ENCODE data around the gene CD300LG. TPM values are rescaled to one million over a fixed set of nuclear protein-coding genes. Genes with fewer than 3 reads are reported as not detected.
A peak's percentile ranks its signal among the peaks of the same experiment; 100 is the strongest.

Gene CD300LG
- total and polyA plus RNA-seq, 2 experiments from 2014 or later: not detected

GRCh38 chr17:43877451-43878155 is 30.6 kb downstream of the CD300LG start:
- H2AFZ ChIP-seq: no peak overlapping the region
- no peaks in the 10 kb centered on the region for H4K20me1 ChIP-seq (replicated peaks; ENCODE audit: insufficient read depth)
- Mint-ChIP-seq H3K27ac (no peak overlapping the region), H3K4me3 (no peak overlapping the region), H3K27me3 (ENCODE audit: insufficient read depth, low read depth, poor library complexity) (peaks cover 6% of the 10 kb centered on the region), H3K9me3 (no peaks in the 10 kb centered on the region), H3K4me1 (peaks cover 15% of the 10 kb centered on the region), H3K36me3 (ENCODE audit: low read depth) (peaks cover 8% of the 10 kb centered on the region; the same call in 1 of the 3 replicates)
- no peak overlapping the region for H3K4me3 ChIP-seq
- H3K9me2 ChIP-seq (ENCODE audit: insufficient read depth): no peaks in the 10 kb centered on the region
- no peaks in the 10 kb centered on the region for H3K79me2 ChIP-seq (replicated peaks; ENCODE audit: insufficient read depth)
- H3K27ac ChIP-seq (ENCODE audit: low read depth): no peak overlapping the region
- ATAC-seq: no peak
- H3K36me3 ChIP-seq (ENCODE audit: insufficient read depth): no peaks in the 10 kb centered on the region
- H3F3A ChIP-seq (replicated peaks; ENCODE audit: low read depth): no peaks in the 10 kb centered on the region
- no peak overlapping the region for H3K4me2 ChIP-seq
- H3K4me1 ChIP-seq (ENCODE audit: insufficient read depth): peaks cover 8% of the 10 kb centered on the region; the same call in 1 of the 2 replicates
- TF ChIP-seq ZNF331 (CRISPR knock-in tag; IDR thresholded peaks at IDR 0.05; ENCODE audit: low read depth) (no peak), ETS1 (IDR thresholded peaks at IDR 0.05) (no peak), POLR2AphosphoS5 (IDR thresholded peaks at IDR 0.05; ENCODE audit: low read depth) (no peak), CREB1 (CRISPR knock-in tag; IDR thresholded peaks at IDR 0.05; ENCODE audit: low read depth) (no peak), EZH2 (IDR thresholded peaks at IDR 0.05; ENCODE audit: low read depth, unreplicated experiment) (no peak), EZH2phosphoT487 (IDR thresholded peaks at IDR 0.05; ENCODE audit: unreplicated experiment) (no peak)
- DNase-seq (ENCODE audit: low spot score): no peak
- H3K27me3 ChIP-seq (ENCODE audit: insufficient read depth): no peaks in the 10 kb centered on the region

GRCh38 chr17:43878260-43879175 is 31.5 kb downstream of the CD300LG start:
- Histone ChIP-seq H3K79me2 (replicated peaks; ENCODE audit: insufficient read depth) (no peaks in the 10 kb centered on the region), H3K27me3 (ENCODE audit: insufficient read depth) (no peaks in the 10 kb centered on the region), H3K36me3 (ENCODE audit: insufficient read depth) (no peaks in the 10 kb centered on the region), H3F3A (replicated peaks; ENCODE audit: low read depth) (no peaks in the 10 kb centered on the region), H3K27ac (ENCODE audit: low read depth) (no peak overlapping the region), H3K9me2 (ENCODE audit: insufficient read depth) (no peaks in the 10 kb centered on the region), H4K20me1 (replicated peaks; ENCODE audit: insufficient read depth) (no peaks in the 10 kb centered on the region), H3K4me1 (ENCODE audit: insufficient read depth) (peaks cover 8% of the 10 kb centered on the region; the same call in 1 of the 2 replicates), H3K4me3 (peak overlapping the region; percentile 15; the same call in 1 of the 2 replicates), H3K4me2 (0 out of 2 replicates have a peak overlapping the region, but pooled peaks have one; percentile 38), H2AFZ (peak overlapping the region; percentile 52; the same call in 1 of the 2 replicates)
- Mint-ChIP-seq H3K4me3 (no peak overlapping the region), H3K9me3 (no peaks in the 10 kb centered on the region), H3K36me3 (ENCODE audit: low read depth) (peaks cover 8% of the 10 kb centered on the region; the same call in 1 of the 3 replicates), H3K4me1 (peaks cover 15% of the 10 kb centered on the region), H3K27me3 (ENCODE audit: insufficient read depth, low read depth, poor library complexity) (peaks cover 8% of the 10 kb centered on the region), H3K27ac (peak overlapping the region; percentile 83)
- ATAC-seq: peak; percentile 86
- TF ChIP-seq ZNF331 (CRISPR knock-in tag; IDR thresholded peaks at IDR 0.05; ENCODE audit: low read depth): no peak
- TF ChIP-seq CTCF (conservative IDR thresholded peaks at IDR 0.05; ENCODE audit: low read depth in 2 of 2): peak; percentile 83 to 97
- no peak for TF ChIP-seq POLR2AphosphoS5 (IDR thresholded peaks at IDR 0.05; ENCODE audit: low read depth)
- TF ChIP-seq, protein P1, sequence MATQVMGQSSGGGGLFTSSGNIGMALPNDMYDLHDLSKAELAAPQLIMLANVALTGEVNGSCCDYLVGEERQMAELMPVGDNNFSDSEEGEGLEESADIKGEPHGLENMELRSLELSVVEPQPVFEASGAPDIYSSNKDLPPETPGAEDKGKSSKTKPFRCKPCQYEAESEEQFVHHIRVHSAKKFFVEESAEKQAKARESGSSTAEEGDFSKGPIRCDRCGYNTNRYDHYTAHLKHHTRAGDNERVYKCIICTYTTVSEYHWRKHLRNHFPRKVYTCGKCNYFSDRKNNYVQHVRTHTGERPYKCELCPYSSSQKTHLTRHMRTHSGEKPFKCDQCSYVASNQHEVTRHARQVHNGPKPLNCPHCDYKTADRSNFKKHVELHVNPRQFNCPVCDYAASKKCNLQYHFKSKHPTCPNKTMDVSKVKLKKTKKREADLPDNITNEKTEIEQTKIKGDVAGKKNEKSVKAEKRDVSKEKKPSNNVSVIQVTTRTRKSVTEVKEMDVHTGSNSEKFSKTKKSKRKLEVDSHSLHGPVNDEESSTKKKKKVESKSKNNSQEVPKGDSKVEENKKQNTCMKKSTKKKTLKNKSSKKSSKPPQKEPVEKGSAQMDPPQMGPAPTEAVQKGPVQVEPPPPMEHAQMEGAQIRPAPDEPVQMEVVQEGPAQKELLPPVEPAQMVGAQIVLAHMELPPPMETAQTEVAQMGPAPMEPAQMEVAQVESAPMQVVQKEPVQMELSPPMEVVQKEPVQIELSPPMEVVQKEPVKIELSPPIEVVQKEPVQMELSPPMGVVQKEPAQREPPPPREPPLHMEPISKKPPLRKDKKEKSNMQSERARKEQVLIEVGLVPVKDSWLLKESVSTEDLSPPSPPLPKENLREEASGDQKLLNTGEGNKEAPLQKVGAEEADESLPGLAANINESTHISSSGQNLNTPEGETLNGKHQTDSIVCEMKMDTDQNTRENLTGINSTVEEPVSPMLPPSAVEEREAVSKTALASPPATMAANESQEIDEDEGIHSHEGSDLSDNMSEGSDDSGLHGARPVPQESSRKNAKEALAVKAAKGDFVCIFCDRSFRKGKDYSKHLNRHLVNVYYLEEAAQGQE (IDR thresholded peaks at IDR 0.05; ENCODE audit: unreplicated experiment): no peak
- peak; percentile 90 for DNase-seq (ENCODE audit: low spot score)

Measured in GM23338 (cell line).